Kidney (tissue), 14 donors: ENCODE measurements around the gene LBHD2. TPM values are rescaled to one million over a fixed set of nuclear protein-coding genes. Genes with fewer than 3 reads are reported as not detected.

Source experiments
- DNase-seq, 5 donors: peaks; one replicate each; pipeline ENCODE4 v3.0.0-alpha.2; 2013 to 2020
- FAIRE-seq: peaks from 2 replicates; lab custom pipeline; 2012; peaks lifted over from hg19 to GRCh38; lab: Jason Lieb, UNC
- H3K27ac ChIP-seq, 2 donors: one replicate each; pipeline ENCODE4 v1.7.0; 2013; ENCODE audit warnings: low read depth in 2 of 2, low read length in 2 of 2, inconsistent platforms in 1 of 2
- H3K27me3 ChIP-seq: one replicate; pipeline ENCODE4 v1.7.1; 2013; ENCODE audit warnings: low read length, inconsistent platforms; ENCODE audit not compliant: control insufficient read depth, insufficient read depth
- H3K36me3 ChIP-seq, 3 donors: one replicate each; pipeline versions ENCODE4 v1.7.0 to v1.7.1; 2013; ENCODE audit warnings: low read length in 3 of 3, control low read depth in 1 of 3, inconsistent platforms in 1 of 3; ENCODE audit not compliant: insufficient read depth in 3 of 3, control insufficient read depth in 2 of 3
- H3K4me1 ChIP-seq, 3 donors: one replicate each; pipeline versions ENCODE4 v1.7.0 to v1.7.1; 2013; ENCODE audit warnings: low read length in 3 of 3, inconsistent platforms in 1 of 3, low read depth in 1 of 3; ENCODE audit not compliant: control insufficient read depth in 2 of 3, insufficient read depth in 2 of 3
- H3K4me3 ChIP-seq, 3 donors: one replicate each; pipeline versions ENCODE4 v1.7.0 to v1.8.1; 2013; ENCODE audit warnings: low read length in 3 of 3, control low read depth in 1 of 3, inconsistent platforms in 1 of 3
- H3K9ac ChIP-seq, 3 donors: one replicate each; pipeline versions ENCODE4 v1.7.0 to v1.7.1; 2013; ENCODE audit warnings: low read length in 3 of 3, control low read depth in 1 of 3, inconsistent platforms in 1 of 3
- H3K9me3 ChIP-seq, 3 donors: one replicate each; pipeline versions ENCODE4 v1.7.0 to v1.7.1; 2013; ENCODE audit warnings: low read length in 3 of 3, control low read depth in 1 of 3, inconsistent platforms in 1 of 3; ENCODE audit not compliant: control insufficient read depth in 2 of 3, insufficient read depth in 1 of 3
- CTCF ChIP-seq: IDR thresholded peaks from 3 replicates; pipeline ENCODE4 v1.5.1; 2012; ENCODE audit warnings: mild to moderate bottlenecking, moderate library complexity, borderline replicate concordance; ENCODE audit not compliant: insufficient read depth; ENCODE audit errors: extremely low read depth
- intact Hi-C: fragments of 100-400 bp; cut with DNase I; formaldehyde crosslinking; loops from one replicate; pipeline ENCODE4 v1.11.1; 2022
- polyA plus RNA-seq: library from polyadenylated mRNA; stranded (reverse); fragments of 350-450 nt; fragmentation: Illumina TruSeq; extraction: RNeasy Lipid Tissue Mini Kit (QIAGEN cat#74804); gene quantifications from one replicate; pipeline ENCODE4 v1.2.3, GENCODE V29; 2014; ENCODE audit warnings: low read depth, low replicate concordance; ENCODE audit not compliant: insufficient read depth
- total RNA-seq: library from RNA; stranded (reverse); fragmentation: NEBNext Ultra II Directional; extraction: Animal tissue kit (Norgen Biotek cat#: 25700); gene quantifications from one replicate; pipeline ENCODE4 v1.2.1, GENCODE V29; 2021
- donor health status: control.
- donor health status: control.
- donor health status: control.
- donor health status: control.
- donor health status: control.
- donor health status: DM: yes; HTN: yes; CAD: no.
- donor health status: Normal renal cell carcinoma (clear cell type).

Gene LBHD2
- total and polyA plus RNA-seq, 2 donors from 2014 or later, result 0.82 TPM; not detected in 1

GRCh38 chr14:103108749-103109207 is 24.8 kb downstream of the LBHD2 start:
- Histone ChIP-seq H3K4me3 (no peak overlapping the region), H3K27me3 (peaks cover 3% of the 10 kb centered on the region), H3K9me3 (no peaks in the 10 kb centered on the region), H3K27ac (no peak overlapping the region), H3K9ac (no peak overlapping the region), H3K4me1 (peaks cover 0 to 27% (median 6%) of the 10 kb centered on the region in 3 donors), H3K36me3 (no peaks in the 10 kb centered on the region)
- peak in 1 of 5 donors; percentile 88 for DNase-seq
- FAIRE-seq, result no peak
- intact Hi-C loops, result loop anchor here (10.0 kb wide), 2 partner anchors 66 to 186 kb away; no protein-coding TSS in a partner anchor
- no peak for TF ChIP-seq CTCF

GRCh38 chr14:103109535-103110441 is 25.8 kb downstream of the LBHD2 start:
- peaks cover 0 to 19% (median 6%) of the 10 kb centered on the region in 3 donors for H3K4me1 ChIP-seq
- H3K36me3 ChIP-seq, result no peaks in the 10 kb centered on the region
- intact Hi-C loops, result loop anchor here (10.0 kb wide), 2 partner anchors 65 to 185 kb away; no protein-coding TSS in a partner anchor
- H3K27ac ChIP-seq, result peak overlapping the region; percentile 51 to 67
- H3K9me3 ChIP-seq, result no peaks in the 10 kb centered on the region
- DNase-seq (peak in 3 of 5 donors; percentile 69 to 92 (median 73)), FAIRE-seq (no peak)
- H3K4me3 ChIP-seq, result no peak overlapping the region
- TF ChIP-seq CTCF, result no peak
- H3K27me3 ChIP-seq, result peaks cover 3% of the 10 kb centered on the region
- no peak overlapping the region for H3K9ac ChIP-seq

GRCh38 chr14:103110681-103111231 is 26.7 kb downstream of the LBHD2 start:
- H3K4me1 ChIP-seq, result peaks cover 0 to 14% (median 6%) of the 10 kb centered on the region in 3 donors
- intact Hi-C loops, result no loop called here
- H3K36me3 ChIP-seq, result no peaks in the 10 kb centered on the region
- FAIRE-seq (no peak), DNase-seq (peak in 1 of 5 donors; percentile 88)
- H3K27me3 ChIP-seq, result no peaks in the 10 kb centered on the region
- H3K4me3 ChIP-seq, result no peak overlapping the region
- peak overlapping the region; percentile 43 to 53 for H3K27ac ChIP-seq
- no peaks in the 10 kb centered on the region for H3K9me3 ChIP-seq
- no peak for TF ChIP-seq CTCF
- no peak overlapping the region for H3K9ac ChIP-seq
